GM19372 (cell line): ENCODE results near the gene GRK1.
"Not testable (repeated sequence)": the region's sequence is repeated elsewhere in the genome, so short reads cannot be mapped to it uniquely, and the experiment has no call there.

Source experiments
- ATAC-seq: cut with Tn5 transposase; IDR thresholded peaks from one replicate; pipeline ENCODE4 v1.9.1; 2021; ENCODE audit warnings: mild to moderate bottlenecking, low read depth, moderate library complexity; ENCODE audit not compliant: unreplicated experiment

GRK1 gene

DNA sequence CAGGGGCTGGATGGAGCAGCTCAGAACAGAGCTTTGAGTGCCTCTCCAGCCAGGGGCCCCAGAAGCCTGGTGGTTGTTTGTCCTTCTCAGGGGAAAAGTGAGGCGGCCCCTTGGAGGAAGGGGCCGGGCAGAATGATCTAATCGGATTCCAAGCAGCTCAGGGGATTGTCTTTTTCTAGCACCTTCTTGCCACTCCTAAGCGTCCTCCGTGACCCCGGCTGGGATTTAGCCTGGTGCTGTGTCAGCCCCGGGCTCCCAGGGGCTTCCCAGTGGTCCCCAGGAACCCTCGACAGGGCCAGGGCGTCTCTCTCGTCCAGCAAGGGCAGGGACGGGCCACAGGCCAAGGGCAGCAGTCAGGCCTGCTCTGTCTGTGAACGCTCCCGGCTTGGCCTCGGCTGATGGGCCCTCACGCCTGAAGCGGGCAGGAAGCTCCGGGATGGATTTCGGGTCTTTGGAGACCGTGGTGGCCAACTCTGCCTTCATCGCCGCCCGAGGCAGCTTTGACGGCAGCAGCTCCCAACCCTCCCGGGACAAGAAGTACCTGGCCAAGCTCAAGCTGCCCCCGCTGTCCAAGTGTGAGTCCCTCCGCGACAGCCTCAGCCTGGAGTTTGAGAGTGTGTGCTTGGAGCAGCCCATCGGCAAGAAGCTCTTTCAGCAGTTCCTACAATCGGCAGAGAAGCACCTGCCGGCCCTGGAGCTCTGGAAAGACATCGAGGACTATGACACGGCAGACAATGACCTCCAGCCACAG is at the start of gene GRK1:
Gene GRK1 (plus strand): TSS at position 269 of the 751 bp plus-strand sequence. CDS start 168 bp downstream, at position 437.
- ATAC-seq: no peak

DNA sequence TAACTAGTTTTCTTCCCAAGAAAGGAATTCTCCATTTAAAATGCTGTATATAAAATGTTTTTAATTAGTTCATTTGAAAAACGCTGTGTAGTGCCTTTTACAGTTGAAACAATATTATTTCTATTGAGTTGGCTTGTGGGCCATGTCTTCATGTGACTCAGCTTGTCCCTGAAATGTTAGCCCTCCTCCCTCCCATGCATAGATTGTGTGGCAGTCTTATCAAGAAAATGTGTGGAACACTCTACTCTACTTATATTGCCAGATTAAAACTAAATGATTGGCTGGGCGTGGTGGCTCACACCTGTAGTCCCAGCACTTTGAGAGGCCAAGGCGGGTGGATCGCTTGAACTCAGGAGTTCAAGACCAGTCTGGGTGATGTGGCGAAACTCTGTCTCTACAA is 49.1 kb upstream of the GRK1 start:
- ATAC-seq: no peak

DNA sequence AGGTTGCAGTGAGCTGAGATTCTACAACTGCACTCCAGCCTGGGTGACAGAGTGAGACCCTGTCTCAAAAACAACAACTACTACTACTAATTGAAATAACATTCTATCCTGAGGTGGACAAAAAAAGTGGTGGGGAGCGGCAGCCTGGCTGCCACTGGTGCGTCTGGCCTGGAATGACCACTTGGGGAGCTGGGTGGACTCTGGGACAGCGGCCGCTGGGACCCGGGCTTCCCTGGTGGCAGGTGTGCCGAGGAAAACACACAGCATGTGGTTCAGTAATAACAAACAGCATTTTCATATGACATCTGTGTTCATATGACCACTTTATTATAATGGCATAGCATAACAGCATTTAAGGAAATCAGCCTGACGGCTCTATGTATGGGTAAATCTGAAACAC is 48.6 kb upstream of the GRK1 start:
- no peak for ATAC-seq

DNA sequence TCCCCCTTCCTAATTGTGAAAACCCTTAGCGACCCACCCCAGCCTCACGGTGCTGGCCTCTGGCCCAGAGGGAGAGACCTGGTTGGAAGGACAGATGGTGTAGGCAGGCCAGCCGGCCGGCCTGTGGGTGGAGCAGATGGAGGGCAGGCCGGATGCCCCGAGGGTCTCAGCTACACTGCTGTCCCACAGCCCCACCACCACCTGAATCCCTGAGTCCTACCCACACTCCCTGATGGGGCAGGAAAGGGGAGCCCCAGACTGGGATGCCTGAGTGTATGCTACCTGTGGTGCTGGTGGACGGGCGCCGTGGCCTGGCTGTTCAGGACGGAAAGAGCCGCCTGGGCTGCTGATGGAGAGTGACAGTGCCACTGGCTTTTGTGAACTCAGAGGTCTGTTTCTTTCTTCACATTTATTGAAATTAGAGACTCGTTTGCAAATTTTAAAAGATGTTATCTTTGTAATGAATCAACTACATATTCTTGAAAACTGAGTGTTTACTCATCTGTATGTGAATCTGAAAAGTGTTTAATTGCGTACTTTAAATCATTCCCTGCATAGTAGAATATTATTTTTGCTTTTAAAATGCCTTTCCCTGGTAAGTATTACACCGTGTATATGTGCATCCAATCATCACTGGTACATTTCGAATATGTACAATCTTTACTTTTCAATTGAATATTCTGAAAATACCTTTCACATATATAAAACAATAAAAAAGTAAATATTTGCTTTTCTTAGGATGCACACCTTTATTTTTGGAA is 46.8 kb upstream of the GRK1 start:
- ATAC-seq: no peak

DNA sequence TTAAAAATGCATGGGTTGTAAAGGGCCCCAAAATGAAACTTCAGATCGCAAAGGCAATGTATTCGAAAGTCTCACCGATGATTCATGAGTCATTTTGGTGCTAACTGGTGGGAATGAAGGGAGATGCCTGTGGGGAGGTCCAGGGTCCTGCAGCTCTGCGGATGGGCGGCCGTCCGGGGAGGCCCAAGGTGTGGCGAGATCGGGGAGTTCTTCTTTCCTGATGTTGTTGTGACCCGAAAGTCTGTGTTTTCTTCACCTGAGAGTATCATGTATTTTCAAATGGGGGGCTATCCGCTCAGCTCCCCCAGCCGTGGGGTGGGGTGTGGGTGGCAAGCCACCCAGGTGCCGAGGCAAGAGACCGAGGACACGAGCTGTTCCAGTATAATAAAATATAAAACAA is 46.0 kb upstream of the GRK1 start:
- ATAC-seq: no peak

DNA sequence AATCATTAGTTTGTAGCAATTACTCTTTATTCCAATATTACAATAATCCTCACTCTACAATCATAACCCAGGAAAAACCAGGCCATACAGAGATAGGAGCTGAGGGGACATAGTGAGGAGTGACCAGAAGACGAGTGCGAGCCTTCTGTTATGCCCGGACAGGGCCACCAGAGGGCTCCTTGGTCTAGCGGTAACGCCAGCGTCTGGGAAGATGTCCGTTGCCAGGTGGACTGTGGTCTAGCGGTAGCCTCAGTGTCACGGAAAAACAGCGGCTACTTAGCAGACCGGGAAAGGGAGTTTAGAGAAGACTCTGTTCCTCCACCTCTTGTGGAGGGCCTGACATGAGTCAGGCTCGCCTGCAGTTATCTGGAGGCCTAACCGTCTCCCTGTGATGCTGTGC is 45.5 kb upstream of the GRK1 start:
- not testable (repeated sequence) for ATAC-seq

DNA sequence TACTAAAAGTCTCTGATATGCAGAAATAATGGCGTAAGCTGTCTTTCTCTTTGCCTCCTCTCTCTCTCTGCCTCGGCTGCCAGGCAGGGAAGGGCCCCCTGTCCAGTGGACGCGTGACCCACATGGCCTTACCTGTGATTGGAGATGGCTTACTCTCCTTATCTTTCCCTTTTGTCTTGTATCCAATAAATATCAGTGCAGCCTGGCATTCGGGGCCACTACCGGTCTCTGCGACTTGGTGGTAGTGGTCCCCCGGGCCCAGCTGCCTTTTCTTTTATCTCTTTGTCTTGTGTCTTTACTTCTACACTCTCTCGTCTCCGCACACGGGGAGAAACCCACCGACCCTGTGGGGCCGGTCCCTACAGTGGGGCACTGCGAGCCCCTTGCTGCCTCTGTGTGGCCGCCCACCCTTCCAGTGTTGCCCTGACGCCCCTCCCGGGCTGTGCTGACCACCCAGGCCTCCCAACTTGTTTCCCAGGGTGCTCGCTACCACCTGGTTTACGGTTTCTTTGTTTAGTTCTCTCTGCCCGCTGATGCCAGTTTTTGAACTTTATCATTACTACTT is 45.0 kb upstream of the GRK1 start:
- ATAC-seq: not testable (repeated sequence)

DNA sequence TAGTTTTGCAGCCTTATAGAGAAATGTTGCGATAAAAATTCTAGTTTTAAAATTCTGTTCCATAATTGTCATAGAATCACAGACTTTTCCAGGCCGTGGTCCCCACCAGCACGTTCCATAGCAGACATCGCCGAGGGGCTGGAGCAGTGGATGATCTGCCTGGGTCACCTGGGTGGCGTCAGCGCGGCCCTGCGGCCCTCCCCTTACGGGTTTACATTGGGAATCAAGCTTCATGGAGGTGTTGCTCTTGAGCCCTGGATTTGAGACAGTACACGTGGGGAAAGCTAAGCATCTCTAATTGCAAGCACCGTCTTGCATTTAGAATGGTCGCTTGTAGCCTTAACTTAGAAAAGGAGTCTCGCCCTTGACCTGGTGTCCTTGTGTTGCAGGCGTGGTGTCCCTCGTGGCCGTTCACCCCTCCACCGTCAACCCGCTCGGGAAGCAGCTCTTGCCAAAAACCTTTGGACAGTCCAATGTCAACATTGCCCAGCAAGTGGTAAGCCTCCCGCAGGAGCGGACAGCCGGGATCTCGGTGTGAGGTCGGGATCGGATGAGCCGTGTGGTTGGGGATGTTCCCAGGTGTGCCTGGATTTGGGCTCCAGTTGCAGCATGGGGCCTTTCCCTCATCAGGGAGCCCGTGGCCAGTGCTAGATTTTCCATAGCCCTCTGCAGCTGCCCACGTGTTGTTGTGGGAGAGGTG is 44.1 kb upstream of the GRK1 start:
- ATAC-seq: no peak

DNA sequence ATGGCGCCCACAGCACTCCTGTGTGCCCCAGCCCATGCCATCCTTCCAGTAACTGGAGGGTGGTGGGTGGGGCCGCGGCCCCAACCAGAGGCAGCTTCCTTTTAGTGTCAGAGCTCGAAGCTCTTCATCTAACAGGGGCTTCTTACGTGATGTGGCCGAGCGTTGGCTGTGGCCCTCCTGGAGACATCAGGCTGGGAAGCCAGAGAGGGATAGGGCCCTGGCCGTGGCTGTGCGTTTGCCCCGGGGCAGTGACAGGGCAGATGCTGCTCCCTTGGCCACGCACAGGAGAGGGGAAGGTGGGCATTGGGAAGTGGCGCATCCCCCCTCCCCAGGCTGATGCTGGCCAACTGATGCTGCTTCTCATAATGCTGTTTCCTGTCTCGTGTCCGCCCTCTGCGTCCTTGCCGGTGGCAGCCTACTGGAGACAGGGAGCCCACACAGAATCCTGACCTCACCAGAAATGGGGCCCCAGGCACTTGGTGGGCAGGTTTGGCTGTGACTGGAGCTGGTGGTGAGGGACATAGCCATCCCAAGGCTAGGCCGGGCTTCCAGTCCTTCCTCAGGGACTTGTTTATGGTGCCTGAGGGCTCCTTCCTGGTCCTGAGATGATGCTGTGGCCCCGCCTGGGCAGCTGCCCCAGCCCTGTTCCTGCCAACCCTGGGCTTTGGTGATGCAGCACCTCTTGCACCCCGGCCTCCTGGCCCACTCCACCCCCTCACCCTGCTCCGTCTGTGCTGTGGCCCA is 43.4 kb upstream of the GRK1 start:
- ATAC-seq: no peak

DNA sequence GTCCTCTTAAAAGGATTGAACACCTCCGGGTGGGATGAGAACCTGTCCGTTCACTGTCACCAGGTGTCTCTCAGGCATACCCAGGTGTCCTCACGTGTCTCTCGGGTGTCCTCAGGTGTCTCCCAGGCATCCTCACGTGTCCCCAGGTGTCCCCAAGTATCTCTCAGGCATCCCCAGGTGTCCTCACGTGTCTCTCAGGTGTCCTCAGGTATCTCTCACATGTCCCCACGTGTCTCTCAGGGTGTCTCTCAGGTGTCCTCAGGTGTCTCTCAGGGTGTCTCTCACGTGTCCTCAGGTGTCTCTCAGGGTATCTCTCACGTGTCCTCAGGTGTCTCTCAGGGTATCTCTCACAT is 42.8 kb upstream of the GRK1 start:
- ATAC-seq: no peak

DNA sequence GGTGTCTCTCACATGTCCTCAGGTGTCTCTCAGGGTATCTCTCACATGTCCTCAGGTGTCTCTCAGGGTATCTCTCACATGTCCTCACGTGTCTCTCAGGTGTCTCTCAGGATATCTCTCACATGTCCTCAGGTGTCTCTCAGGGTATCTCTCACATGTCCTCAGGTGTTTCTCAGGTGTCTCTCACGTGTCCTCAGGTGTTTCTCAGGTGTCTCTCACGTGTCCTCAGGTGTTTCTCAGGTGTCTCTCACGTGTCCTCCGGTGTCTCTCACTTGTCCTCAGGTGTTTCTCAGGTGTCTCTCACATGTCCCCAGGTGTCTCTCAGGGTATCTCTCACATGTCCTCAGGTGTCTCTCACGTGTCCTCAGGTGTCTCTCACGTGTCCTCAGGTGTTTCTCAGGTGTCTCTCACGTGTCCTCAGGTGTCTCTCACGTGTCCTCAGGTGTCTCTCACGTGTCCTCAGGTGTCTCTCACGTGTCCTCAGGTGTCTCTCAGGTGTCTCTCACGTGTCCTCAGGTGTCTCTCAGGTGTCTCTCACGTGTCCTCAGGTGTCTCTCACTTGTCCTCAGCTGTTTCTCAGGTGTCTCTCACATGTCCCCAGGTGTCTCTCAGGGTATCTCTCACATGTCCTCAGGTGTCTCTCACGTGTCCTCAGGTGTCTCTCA is 42.2 kb upstream of the GRK1 start:
- not testable (repeated sequence) for ATAC-seq

DNA sequence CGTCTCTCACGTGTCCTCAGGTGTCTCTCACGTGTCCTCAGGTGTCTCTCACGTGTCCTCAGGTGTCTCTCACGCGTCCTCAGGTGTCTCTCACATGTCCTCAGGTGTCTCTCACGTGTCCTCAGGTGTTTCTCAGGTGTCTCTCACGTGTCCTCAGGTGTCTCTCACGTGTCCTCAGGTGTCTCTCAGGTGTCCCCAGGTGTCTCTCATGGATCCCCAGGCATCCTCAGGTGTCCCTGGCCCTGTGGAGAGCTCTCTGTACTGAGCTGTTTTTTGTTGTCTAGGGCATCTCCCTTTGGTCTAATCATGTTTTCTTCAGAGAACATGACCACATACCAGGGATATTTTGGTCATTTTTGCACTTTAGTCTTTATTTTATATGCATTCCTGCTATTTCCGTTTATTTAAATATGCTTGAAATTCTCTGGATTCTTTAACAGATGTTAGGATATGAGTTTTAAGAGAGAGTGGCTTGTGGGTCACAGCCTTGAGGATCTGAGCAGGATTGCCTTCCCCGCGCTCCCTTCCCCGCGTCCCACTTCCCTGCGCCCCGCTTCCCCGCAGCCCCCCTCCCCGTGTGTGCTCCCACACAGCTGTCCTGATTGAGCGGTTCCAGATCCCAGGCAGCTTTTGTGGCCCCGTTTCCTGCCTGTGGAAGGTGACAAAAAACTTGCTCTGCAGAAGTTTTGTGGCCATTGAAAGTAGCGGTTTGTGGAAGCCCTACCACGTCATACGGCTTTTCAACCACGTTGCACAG is 40.9 kb upstream of the GRK1 start:
- no peak for ATAC-seq

DNA sequence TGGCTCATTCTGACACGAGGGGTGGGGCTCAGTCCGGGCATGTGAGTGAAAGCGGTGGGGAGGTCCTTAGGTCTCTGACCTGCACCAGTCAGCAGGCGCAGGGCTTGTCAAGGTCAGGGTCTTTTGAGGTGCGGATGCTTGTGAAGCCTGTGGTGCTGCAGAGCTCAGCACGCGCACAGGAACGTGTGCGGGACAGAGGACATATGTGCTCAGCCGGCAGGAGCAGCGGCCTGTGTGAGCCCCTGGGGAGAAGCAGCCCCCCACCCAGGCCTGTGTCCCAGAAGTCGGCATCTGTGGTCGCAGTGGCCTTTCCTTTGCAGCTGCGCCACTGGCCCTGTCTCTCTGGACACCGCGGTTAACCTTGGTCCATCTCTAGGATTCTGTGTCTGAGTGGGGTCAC is 39.9 kb upstream of the GRK1 start:
- no peak for ATAC-seq

DNA sequence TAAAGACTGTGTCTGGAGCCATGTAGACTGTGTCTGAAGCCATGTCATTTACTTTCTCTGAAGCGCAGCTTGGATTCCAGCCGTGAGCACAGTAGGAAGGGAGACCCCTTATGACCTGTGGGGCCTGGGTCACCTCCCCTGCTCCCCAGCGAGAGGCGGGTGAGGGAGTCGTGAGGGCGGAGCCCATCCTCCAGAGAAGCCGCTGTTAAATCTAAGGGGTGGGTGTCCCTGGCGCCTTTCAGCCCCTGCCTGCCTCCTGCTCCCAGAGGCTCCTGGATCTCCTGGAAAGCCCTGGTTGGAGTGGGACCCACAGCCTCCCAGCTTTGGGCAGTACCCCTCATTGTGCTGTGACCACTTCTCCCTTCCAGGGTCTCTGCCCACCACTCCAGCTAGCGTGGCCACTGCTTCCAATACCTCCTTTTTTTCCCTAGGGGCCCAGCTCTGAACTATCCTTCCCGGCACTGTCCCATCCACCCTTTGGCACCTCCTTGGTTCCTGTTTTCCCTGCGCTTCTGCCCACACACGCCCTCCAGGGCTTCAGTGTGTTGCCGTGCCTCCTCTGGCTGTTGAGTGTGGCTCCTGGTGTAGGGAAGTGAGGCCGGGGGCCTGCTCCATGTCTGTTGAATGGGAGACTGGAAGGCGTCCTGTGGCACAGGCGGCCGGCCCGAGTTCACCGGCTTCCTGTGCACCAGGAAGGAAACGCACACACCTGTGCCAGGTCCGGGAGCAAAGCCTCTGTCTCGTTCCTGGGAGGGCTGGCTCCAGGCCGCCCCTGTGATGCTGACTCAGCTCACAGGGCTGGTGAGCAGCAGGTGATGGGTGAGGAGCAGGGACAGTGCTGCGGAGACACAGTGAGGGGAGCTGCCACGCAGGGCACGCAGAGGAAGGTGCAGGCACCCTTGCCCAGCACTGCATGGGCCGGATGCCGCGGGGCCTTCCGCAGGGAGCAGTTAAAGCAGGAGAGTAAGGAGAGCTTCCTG is 38.4 kb upstream of the GRK1 start:
- no peak for ATAC-seq

DNA sequence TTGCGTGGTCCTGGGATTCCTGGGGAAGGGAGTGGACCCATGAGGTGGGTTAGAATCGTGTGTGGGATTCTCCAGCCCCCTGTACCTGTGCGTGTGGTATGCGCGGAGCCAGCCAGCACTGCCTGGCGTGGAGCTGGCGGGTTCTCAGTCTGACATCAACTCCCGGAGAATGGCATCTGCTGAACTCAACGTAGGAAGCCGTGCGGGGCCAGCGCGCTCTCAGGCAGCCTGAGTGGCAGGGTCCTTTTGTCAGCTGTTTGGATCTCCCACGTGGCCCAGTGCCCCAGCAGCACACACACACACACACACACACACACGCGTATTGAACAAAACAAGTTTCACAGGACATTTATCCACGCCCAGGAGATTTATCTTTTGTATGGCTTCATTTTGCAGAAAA is 37.2 kb upstream of the GRK1 start:
- ATAC-seq: no peak

DNA sequence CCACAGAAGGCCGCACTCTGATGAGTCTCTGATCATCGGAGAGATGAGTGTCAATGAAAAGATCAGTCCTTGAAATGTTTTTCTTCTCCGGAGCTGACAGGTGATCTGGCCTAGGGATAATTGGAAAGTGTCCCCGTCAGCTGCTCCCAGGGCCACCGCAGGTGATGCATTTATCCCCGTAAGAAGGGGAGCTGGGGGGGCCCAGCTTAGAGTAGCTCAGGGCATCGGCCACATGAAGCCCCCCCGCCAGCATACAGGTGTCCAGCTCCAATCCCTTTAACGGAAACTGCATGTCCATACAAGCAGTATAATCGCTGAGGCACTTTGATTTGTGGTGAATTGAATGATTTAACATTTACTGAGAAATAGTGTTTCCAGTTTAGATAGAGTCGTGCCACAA is 36.7 kb upstream of the GRK1 start:
- ATAC-seq: no peak

DNA sequence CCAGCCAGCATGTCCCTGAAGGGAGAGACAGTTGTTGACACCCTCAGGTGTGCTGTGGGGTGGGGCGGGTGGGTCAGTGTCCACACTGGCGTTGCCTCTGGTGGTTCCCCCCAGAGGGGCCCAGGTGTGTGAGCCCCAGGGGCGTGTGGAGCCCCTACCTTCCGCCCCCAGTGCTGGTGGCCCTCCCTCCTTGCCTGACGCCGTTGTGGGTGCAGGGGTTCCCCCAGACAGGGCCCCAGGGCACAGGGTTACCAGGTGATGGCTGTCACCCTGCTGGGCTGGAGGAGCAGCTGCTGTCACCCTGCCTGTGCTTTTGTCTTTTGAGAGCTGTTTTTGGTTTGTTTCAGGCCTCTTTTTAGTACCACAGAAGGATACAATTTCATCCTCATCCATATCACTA is 36.2 kb upstream of the GRK1 start:
- ATAC-seq: no peak
